ENCODE results near the gene EEF2K. TPM values are rescaled to one million over a fixed set of nuclear protein-coding genes. Genes with fewer than 3 reads are reported as not detected.

Gene EEF2K
- total and polyA plus RNA-seq, 2 donors (not counting 1 experiment from before 2014, with no cell fraction given) = 11.8 to 28.7 TPM

DNA sequence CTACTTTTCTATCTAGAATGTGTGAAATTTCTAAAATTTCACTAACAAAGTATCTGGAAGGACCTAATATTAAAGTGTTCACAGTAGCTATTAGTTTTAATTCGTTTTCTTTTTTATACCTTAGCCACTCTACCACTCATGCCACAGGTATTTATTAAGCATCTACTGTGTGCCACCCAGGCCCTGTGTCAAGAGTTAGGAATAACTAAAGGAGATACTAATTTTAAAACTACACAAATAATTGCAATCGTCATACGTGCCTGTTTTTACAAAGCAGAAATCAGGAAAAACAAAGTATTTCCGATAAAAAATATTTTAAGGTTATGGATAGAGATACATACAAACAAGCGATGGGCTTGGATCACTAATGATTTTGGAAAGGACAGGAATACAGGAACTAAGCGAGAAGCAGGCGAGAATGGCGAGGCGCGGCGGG is 483 bp upstream of the EEF2K start:
- Histone ChIP-seq H3K27ac (ENCODE audit: low read length in 2 of 2) (peak overlapping the region; percentile 60 to 86), H3K27me3 (replicated peaks in 1 of 4; ENCODE audit: control extremely low read depth in 1 of 4, control insufficient read depth in 3 of 4, insufficient read depth in 4 of 4, low read length in 3 of 4) (no peaks in the 10 kb centered on the region), H3K9me3 (ENCODE audit: control extremely low read depth in 1 of 3, control insufficient read depth in 2 of 3, insufficient read depth in 1 of 3, low read length in 2 of 3) (peaks cover 0 to 5% (median 0%) of the 10 kb centered on the region in 3 donors), H3K4me3 (ENCODE audit: control extremely low read depth in 1 of 5, extremely low read depth in 1 of 5, insufficient read depth in 1 of 5, low read depth in 2 of 5, low read length in 4 of 5) (peak overlapping the region in 4 of 5 experiments; percentile 25 to 82 (median 74)), H2AFZ (ENCODE audit: insufficient read depth, low read depth, low read length, poor library complexity, severe bottlenecking) (peak overlapping the region; percentile 84), H3K9ac (ENCODE audit: low read length) (peak overlapping the region; percentile 88), H3K4me2 (replicated peaks; ENCODE audit: low read depth, low read length, poor library complexity, severe bottlenecking) (peak overlapping the region; percentile 99), H3K36me3 (replicated peaks in 1 of 2; ENCODE audit: control extremely low read depth in 1 of 2, control insufficient read depth in 1 of 2, extremely low read depth in 1 of 2, insufficient read depth in 2 of 2, low read length in 1 of 2) (no peaks in the 10 kb centered on the region), H3K79me2 (ENCODE audit: control insufficient read depth, insufficient read depth, low read length) (peaks cover 41% of the 10 kb centered on the region), H4K20me1 (ENCODE audit: control insufficient read depth, insufficient read depth, low read length, poor library complexity, severe bottlenecking) (peaks cover 4% of the 10 kb centered on the region), H3K4me1 (ENCODE audit: control insufficient read depth in 2 of 2, insufficient read depth in 2 of 2, low read length in 2 of 2) (peaks cover 10 to 23% of the 10 kb centered on the region in 2 donors)
- Mint-ChIP-seq H3K27me3 (no peaks in the 10 kb centered on the region), H3K4me1 (peaks cover 21% of the 10 kb centered on the region), H3K4me3 (peak overlapping the region; percentile 88), H3K27ac (peak overlapping the region; percentile 68), H3K9me3 (ENCODE audit: insufficient read depth) (peaks cover 1% of the 10 kb centered on the region)
- TF ChIP-seq EZH2 (IDR thresholded peaks at IDR 0.05; ENCODE audit: borderline replicate concordance, insufficient read depth, low read depth, low read length, poor library complexity, severe bottlenecking) (no peak), CTCF (IDR thresholded peaks at IDR 0.05) (no peak)
- CTCF ChIA-PET = interaction anchor here (0.8 to 9.7 kb wide), 7 partner anchors 10 to 94 kb away, joined by 3 to 89 read pairs (median 18); partner anchors contain the start of gene POLR3E
- WGBS (ENCODE audit: insufficient coverage) = 8% methylated on average over 7 of the region's 11 CpGs
- ATAC-seq (ENCODE audit: low read depth) (no peak), DNase-seq (no peak)
- POLR2A ChIA-PET = interaction anchor here (0.7 to 1.7 kb wide), 6 partner anchors 9 to 951 kb away, joined by 3 to 28 read pairs (median 4); no protein-coding TSS in a partner anchor
- intact Hi-C loops (cut with micrococcal nuclease) = loop anchor here (1.0 to 2.0 kb wide), 5 partner anchors 9 to 92 kb away; partner anchors contain the start of gene POLR3E
